Esophagus squamous epithelium (tissue), 5 donors: ENCODE data around the gene SFRP5. TPM values are rescaled to one million over a fixed set of nuclear protein-coding genes. Genes with fewer than 3 reads are reported as not detected.

Experiments
- DNase-seq: peaks from one replicate; lab custom pipeline; 2025; lab: John Stamatoyannopoulos, UW
- H3K27ac ChIP-seq, 4 donors: fragments of 200-600 bp; sonication (generic); one replicate each; pipeline ENCODE4 v1.5.1; 2016 to 2019; ENCODE audit warnings: mild to moderate bottlenecking in 1 of 4
- H3K27me3 ChIP-seq, 4 donors: fragments of 200-600 bp; sonication (generic); 1 replicate in 3 of 4; 2 replicates in 1 of 4; pipeline versions ENCODE4 v1.5.1 to v1.6.0; 2017 to 2021; ENCODE audit warnings: antibody characterized with exemption in 1 of 4
- H3K36me3 ChIP-seq, 3 donors: fragments of 200-600 bp; sonication (generic); one replicate each; pipeline ENCODE4 v1.5.1; 2016 to 2019
- H3K4me1 ChIP-seq, 3 donors: fragments of 200-600 bp; sonication (generic); one replicate each; pipeline ENCODE4 v1.5.1; 2017 to 2019
- H3K4me3 ChIP-seq, 4 donors: fragments of 200-600 bp; sonication (generic); 1 replicate in 3 of 4; 2 replicates in 1 of 4; pipeline ENCODE4 v1.5.1; 2016 to 2019; ENCODE audit warnings: mild to moderate bottlenecking in 2 of 4, moderate library complexity in 1 of 4
- H3K9me3 ChIP-seq, 3 donors: fragments of 200-600 bp; sonication (generic); one replicate each; pipeline ENCODE4 v1.5.1; 2016 to 2019
- CTCF ChIP-seq, 6 experiments: fragments of 450-650 bp in 4 of 6; fragments of 200-600 bp in 2 of 6; sonication (generic) in 2 of 6; IDR thresholded peaks; one replicate each; pipeline ENCODE4 v1.5.1; 2016 to 2019; ENCODE audit warnings: antibody characterized with exemption in 6 of 6, mild to moderate bottlenecking in 4 of 6, moderate library complexity in 4 of 6
- POLR2A ChIP-seq, 4 donors: fragments of 450-650 bp; IDR thresholded peaks; one replicate each; pipeline ENCODE4 v1.6.1; 2017; ENCODE audit warnings: antibody characterized with exemption in 4 of 4, mild to moderate bottlenecking in 4 of 4, moderate library complexity in 3 of 4
- WGBS, 2 donors: methylation state at CpG; one replicate each; pipeline ENCODE4 v1.1.5; 2018; 5-methylcytosine and 5-hydroxymethylcytosine counted together
- intact Hi-C: fragments of 100-400 bp; cut with DNase I; formaldehyde crosslinking; loops from one replicate; pipeline ENCODE4 v1.15.0; 2022
- total RNA-seq, 4 donors: library from RNA; depleted of rRNA; stranded (reverse); fragments of >200 nt; gene quantifications; one replicate each; pipeline ENCODE4 v1.1.0, GENCODE V29; 2016
- donor health status: DM: yes; HTN: yes; CAD: no.

SFRP5 gene
- total RNA-seq, 4 donors from 2014 or later: 0.44 to 2.7 (median 0.70) TPM; not detected in 1

- no peak for TF ChIP-seq POLR2A (IDR thresholded peaks at IDR 0.05)
- Histone ChIP-seq H3K9me3 (no peaks in the 10 kb centered on the region), H3K4me3 (no peak overlapping the region), H3K27ac (no peak overlapping the region), H3K27me3 (peaks cover 0 to 16% (median 0%) of the 10 kb centered on the region in 4 donors), H3K4me1 (peaks cover 5 to 26% (median 8%) of the 10 kb centered on the region in 3 donors), H3K36me3 (no peaks in the 10 kb centered on the region)
- intact Hi-C loops: no loop called here
- DNase-seq: no peak
- 80 to 83% methylated on average over 5 to 6 of the region's 11 CpGs for WGBS, 2 donors
Measured at GRCh38 chr10:97778452-97779302, 6.9 kb upstream of the SFRP5 start.

GRCh38 chr10:97777143-97777542, 5.3 kb upstream of the SFRP5 start:
- WGBS, 2 donors: 90 to 96% methylated on average over 3 to 4 of the region's 4 CpGs
- Histone ChIP-seq H3K27ac (no peak overlapping the region), H3K36me3 (no peaks in the 10 kb centered on the region), H3K9me3 (no peaks in the 10 kb centered on the region), H3K27me3 (peaks cover 0 to 31% (median 2%) of the 10 kb centered on the region in 4 donors), H3K4me3 (no peak overlapping the region), H3K4me1 (peaks cover 5 to 19% (median 8%) of the 10 kb centered on the region in 3 donors)
- TF ChIP-seq CTCF (IDR thresholded peaks at IDR 0.05) (no peak), POLR2A (IDR thresholded peaks at IDR 0.05) (no peak)
- intact Hi-C loops: no loop called here
- DNase-seq: no peak

- intact Hi-C loops: no loop called here
- no peaks in the 10 kb centered on the region for H3K36me3 ChIP-seq
- no peak for DNase-seq
- H3K4me3 ChIP-seq: no peak overlapping the region
- H3K4me1 ChIP-seq: peaks cover 0 to 13% (median 4%) of the 10 kb centered on the region in 3 donors
- WGBS, 2 donors: 33 to 57% methylated on average over 1 of the region's 10 CpGs
- H3K9me3 ChIP-seq: no peaks in the 10 kb centered on the region
- H3K27ac ChIP-seq: no peak overlapping the region
- H3K27me3 ChIP-seq: peaks cover 0 to 54% (median 11%) of the 10 kb centered on the region in 4 donors
- no peak for TF ChIP-seq POLR2A (IDR thresholded peaks at IDR 0.05)
- TF ChIP-seq CTCF (IDR thresholded peaks at IDR 0.05): no peak
Measured at GRCh38 chr10:97774811-97775294, 3.1 kb upstream of the SFRP5 start.

- Histone ChIP-seq H3K4me1 (peaks cover 0 to 13% (median 4%) of the 10 kb centered on the region in 3 donors), H3K27ac (no peak overlapping the region), H3K27me3 (peaks cover 0 to 71% (median 12%) of the 10 kb centered on the region in 4 donors), H3K9me3 (no peaks in the 10 kb centered on the region), H3K36me3 (no peaks in the 10 kb centered on the region), H3K4me3 (no peak overlapping the region)
- DNase-seq: no peak
- no CpG with 5 or more reads among the region's 1 CpG for WGBS, 2 donors
- intact Hi-C loops: no loop called here
- TF ChIP-seq POLR2A (IDR thresholded peaks at IDR 0.05): no peak
- no peak for TF ChIP-seq CTCF (IDR thresholded peaks at IDR 0.05)
Measured at GRCh38 chr10:97773096-97773495, 1.3 kb upstream of the SFRP5 start.

GRCh38 chr10:97771055-97771891, 526 bp downstream of the SFRP5 start:
- intact Hi-C loops: no loop called here
- WGBS, 2 donors: 0 to 7% methylated on average over 5 to 31 of the region's 90 CpGs
- Histone ChIP-seq H3K4me3 (peak overlapping the region in 3 of 4 donors; percentile 3 to 54 (median 33)), H3K27me3 (peaks cover 0 to 75% (median 12%) of the 10 kb centered on the region in 4 donors), H3K4me1 (peaks cover 0 to 13% (median 4%) of the 10 kb centered on the region in 3 donors), H3K36me3 (no peaks in the 10 kb centered on the region), H3K9me3 (no peaks in the 10 kb centered on the region), H3K27ac (no peak overlapping the region)
- DNase-seq: no peak
- no peak for TF ChIP-seq POLR2A (IDR thresholded peaks at IDR 0.05)
- TF ChIP-seq CTCF (IDR thresholded peaks at IDR 0.05): no peak
